NCI-H460 (cell line): ENCODE results near the gene FGFRL1. TPM values are rescaled to one million over a fixed set of nuclear protein-coding genes. Genes with fewer than 3 reads are reported as not detected.

Source experiments
- DNase-seq: peaks from one replicate; pipeline ENCODE4 v3.0.0-alpha.2; 2016; ENCODE audit warnings: low read depth; ENCODE audit errors: extremely low read depth
- total RNA-seq: library from RNA; depleted of rRNA; stranded (reverse); fragments of >200 nt; shearing (Covaris generic); gene quantifications from 2 replicates; pipeline ENCODE4 v1.2.3, GENCODE V29; 2014

The FGFRL1 gene
- total RNA-seq, 1 experiment from 2014 or later = 16.8 TPM

- no peak for DNase-seq
Observed at GRCh38 chr4:1021386-1022050, 10.1 kb downstream of the FGFRL1 start.

- no peak for DNase-seq
Observed at GRCh38 chr4:1022051-1022738, 10.8 kb downstream of the FGFRL1 start.

- no peak for DNase-seq
Observed at GRCh38 chr4:1022739-1023066, 11.3 kb downstream of the FGFRL1 start.

- DNase-seq = no peak
Observed at GRCh38 chr4:1023075-1023640, 11.7 kb downstream of the FGFRL1 start.

- DNase-seq = no peak
Observed at GRCh38 chr4:1023895-1024740, 12.7 kb downstream of the FGFRL1 start.

- DNase-seq = no peak
Observed at GRCh38 chr4:1024882-1025545, 13.6 kb downstream of the FGFRL1 start.

- no peak for DNase-seq
Observed at GRCh38 chr4:1026115-1026514, 14.7 kb downstream of the FGFRL1 start.

- DNase-seq = no peak
Observed at GRCh38 chr4:1027219-1027914, 15.9 kb downstream of the FGFRL1 start.

GRCh38 chr4:1027915-1028238 lies 16.5 kb downstream of the FGFRL1 start:
- DNase-seq = no peak

- DNase-seq = no peak
Observed at GRCh38 chr4:1028574-1029220, 17.3 kb downstream of the FGFRL1 start.

- no peak for DNase-seq
Observed at GRCh38 chr4:1029529-1029928, 18.1 kb downstream of the FGFRL1 start.

GRCh38 chr4:1030031-1030430 lies 18.6 kb downstream of the FGFRL1 start:
- DNase-seq = no peak

- DNase-seq = no peak
Observed at GRCh38 chr4:1030559-1030958, 19.1 kb downstream of the FGFRL1 start.

- no peak for DNase-seq
Observed at GRCh38 chr4:1031346-1031745, 19.9 kb downstream of the FGFRL1 start.

GRCh38 chr4:1031956-1032795 lies 20.8 kb downstream of the FGFRL1 start:
- DNase-seq = no peak

GRCh38 chr4:1032861-1033260 lies 21.4 kb downstream of the FGFRL1 start:
- no peak for DNase-seq

GRCh38 chr4:1033840-1034551 lies 22.6 kb downstream of the FGFRL1 start:
- no peak for DNase-seq

GRCh38 chr4:1035510-1035909 lies 24.1 kb downstream of the FGFRL1 start:
- no peak for DNase-seq
